ENCODE measurements around the gene UBXN1.
A peak's percentile ranks its signal among the peaks of the same experiment; 100 is the strongest.

Gene UBXN1

DNA sequence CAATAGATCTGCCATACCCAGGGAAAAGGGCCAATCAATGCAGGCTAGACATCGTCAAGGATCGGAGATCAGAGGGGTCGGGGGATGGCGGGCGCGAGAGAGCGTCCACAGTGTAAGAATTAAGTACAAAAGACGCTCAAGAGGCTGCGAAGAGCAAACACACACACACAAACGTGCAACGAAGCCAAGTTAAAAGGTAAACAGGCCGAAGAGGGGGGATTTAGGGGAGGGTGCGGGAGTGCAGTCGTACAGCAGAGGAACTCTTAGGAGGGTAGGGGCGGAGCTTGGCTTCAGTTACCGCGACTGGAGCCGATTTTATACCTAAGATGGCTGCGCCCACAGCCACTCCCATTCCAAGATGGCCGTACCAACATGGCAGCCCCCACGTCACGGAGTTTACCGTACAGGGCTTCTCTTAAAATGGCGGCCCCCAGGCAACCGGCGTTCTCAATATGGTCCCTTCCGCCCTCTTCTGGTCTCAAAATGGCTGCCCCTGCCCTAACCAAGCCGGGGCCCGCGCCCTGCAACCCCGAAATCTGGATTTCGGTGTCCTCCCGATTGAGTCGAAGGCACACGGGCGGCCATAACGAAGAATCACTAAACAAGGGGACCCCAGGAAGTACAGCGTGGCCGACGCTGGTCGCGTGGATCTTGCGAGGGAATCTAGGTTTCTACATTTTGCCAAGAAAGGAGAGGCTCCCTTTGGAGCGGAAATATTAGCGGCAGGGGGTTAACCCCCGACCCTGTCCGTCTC is 30.6 kb upstream of the UBXN1 start:
- H3K4me3 ChIP-seq (ENCODE audit: low read length), result peak overlapping the region; percentile 72
- TF ChIP-seq, protein P1, sequence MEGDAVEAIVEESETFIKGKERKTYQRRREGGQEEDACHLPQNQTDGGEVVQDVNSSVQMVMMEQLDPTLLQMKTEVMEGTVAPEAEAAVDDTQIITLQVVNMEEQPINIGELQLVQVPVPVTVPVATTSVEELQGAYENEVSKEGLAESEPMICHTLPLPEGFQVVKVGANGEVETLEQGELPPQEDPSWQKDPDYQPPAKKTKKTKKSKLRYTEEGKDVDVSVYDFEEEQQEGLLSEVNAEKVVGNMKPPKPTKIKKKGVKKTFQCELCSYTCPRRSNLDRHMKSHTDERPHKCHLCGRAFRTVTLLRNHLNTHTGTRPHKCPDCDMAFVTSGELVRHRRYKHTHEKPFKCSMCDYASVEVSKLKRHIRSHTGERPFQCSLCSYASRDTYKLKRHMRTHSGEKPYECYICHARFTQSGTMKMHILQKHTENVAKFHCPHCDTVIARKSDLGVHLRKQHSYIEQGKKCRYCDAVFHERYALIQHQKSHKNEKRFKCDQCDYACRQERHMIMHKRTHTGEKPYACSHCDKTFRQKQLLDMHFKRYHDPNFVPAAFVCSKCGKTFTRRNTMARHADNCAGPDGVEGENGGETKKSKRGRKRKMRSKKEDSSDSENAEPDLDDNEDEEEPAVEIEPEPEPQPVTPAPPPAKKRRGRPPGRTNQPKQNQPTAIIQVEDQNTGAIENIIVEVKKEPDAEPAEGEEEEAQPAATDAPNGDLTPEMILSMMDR (IDR thresholded peaks at IDR 0.05; ENCODE audit: insufficient read depth, low read depth, low read length, missing control alignments), result peak; percentile 7

DNA sequence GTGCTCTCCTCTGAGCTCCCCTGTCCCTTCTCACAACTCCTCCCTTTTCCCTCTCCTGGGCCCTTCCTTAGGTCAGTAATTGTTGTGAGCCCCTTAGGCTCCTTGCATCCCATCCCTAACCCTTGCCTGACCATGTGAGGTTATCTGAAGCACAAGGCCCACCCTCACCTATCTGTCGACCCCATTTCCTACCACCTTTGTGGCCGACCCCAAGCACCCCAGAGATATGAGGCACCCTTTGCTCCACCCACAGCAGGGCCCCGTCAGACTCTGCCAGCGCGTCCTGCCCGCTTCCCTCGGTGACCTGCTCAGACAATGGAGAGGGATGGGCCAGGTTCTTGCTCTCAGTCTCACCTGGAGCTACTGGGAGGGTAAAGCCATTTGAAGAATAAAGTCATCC is 29.9 kb upstream of the UBXN1 start:
- TF ChIP-seq, protein P1 (IDR thresholded peaks at IDR 0.05; ENCODE audit: insufficient read depth, low read depth, low read length, missing control alignments), result no peak
- H3K4me3 ChIP-seq (ENCODE audit: low read length), result peak overlapping the region; percentile 72
- peak; percentile 48 for DNase-seq (ENCODE audit: low read depth)

More for the DNA sequence above, 30.6 kb upstream of the UBXN1 start:
- DNase-seq (ENCODE audit: low read depth), result peak; percentile 98

DNA sequence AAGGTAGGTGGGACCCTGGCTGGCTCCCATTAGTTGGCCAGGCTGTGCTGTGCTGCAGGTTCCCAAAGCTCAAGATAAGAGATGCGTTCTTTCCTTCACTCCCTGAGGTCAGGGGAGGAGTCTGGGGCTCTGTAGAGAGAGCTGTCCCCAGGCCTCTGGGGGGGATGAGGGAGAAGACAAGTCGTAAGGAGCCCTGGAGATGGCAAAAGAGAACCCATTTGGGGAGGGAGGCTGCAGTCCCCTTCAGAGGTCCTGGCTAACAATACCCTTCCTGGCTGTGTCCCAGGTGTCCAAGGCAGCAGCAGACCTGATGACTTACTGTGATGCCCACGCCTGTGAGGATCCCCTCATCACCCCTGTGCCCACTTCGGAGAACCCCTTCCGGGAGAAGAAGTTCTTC is 29.5 kb upstream of the UBXN1 start:
- no peak for DNase-seq (ENCODE audit: low read depth)
- peak overlapping the region; percentile 72 for H3K4me3 ChIP-seq (ENCODE audit: low read length)
- TF ChIP-seq, protein P1 (IDR thresholded peaks at IDR 0.05; ENCODE audit: insufficient read depth, low read depth, low read length, missing control alignments), result no peak

DNA sequence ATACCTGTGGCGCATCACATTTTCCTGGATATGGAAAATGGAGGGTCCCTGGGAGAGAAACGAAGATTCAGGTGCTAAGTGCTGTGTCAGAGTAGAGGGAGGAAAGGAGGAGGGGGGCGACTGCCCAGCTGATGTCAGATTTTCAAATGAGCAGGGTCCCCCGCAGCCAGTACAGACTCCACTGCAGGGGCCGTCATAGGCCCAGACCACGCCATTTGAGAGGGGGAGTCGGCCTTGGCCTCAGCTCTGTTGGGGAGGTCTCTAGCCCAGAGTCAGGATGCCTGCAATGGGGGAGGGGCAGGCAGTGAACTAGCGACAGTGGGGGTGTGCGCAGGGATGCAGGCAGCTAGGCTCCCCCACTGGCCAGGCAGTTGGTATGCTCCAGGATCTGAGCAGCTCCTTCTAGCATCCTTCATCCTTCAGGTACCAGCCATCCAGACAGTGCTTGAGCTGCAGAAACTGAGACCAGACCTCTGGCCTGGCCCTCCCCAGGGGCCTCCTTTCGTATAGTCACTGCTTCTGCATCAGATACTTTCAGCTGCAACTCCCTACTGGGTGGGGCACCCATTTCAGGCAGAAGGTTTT is 28.5 kb upstream of the UBXN1 start, which contains the start of the genes BSCL2 and GNG3:
BSCL2 (minus strand) TSS at position 148 of the 585 bp plus-strand sequence. CDS start 229 bp downstream, outside the sequence.
GNG3 (plus strand) TSS at position 400 of the 585 bp plus-strand sequence. CDS start 620 bp downstream, outside the sequence.
- peak within 1 kb of the TSS; percentile 77 for H3K4me3 ChIP-seq (ENCODE audit: low read length)
- TF ChIP-seq, protein P1 (IDR thresholded peaks at IDR 0.05; ENCODE audit: insufficient read depth, low read depth, low read length, missing control alignments), result no peak
- DNase-seq (ENCODE audit: low read depth), result no peak

DNA sequence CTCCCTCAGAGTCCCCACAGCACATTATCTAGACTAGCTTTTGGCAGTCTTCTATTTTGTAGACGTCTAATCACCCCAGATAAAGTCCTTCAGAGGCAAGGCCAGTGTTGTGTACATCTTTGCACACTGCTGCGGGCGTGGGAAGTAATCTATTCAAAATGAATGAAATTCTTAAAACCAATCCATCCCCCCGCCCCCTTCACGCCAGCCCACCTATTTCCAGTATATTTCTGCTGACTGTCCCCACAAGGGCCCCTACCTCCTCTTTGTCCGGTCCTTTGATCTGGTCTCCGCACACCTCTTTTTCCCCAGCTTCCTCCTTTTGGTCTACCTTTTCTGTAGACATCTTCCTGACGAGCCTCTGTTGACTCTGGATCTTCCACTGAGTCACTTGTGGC is 28.0 kb upstream of the UBXN1 start:
- no peak overlapping the region for H3K4me3 ChIP-seq (ENCODE audit: low read length)
- DNase-seq (ENCODE audit: low read depth), result no peak

DNA sequence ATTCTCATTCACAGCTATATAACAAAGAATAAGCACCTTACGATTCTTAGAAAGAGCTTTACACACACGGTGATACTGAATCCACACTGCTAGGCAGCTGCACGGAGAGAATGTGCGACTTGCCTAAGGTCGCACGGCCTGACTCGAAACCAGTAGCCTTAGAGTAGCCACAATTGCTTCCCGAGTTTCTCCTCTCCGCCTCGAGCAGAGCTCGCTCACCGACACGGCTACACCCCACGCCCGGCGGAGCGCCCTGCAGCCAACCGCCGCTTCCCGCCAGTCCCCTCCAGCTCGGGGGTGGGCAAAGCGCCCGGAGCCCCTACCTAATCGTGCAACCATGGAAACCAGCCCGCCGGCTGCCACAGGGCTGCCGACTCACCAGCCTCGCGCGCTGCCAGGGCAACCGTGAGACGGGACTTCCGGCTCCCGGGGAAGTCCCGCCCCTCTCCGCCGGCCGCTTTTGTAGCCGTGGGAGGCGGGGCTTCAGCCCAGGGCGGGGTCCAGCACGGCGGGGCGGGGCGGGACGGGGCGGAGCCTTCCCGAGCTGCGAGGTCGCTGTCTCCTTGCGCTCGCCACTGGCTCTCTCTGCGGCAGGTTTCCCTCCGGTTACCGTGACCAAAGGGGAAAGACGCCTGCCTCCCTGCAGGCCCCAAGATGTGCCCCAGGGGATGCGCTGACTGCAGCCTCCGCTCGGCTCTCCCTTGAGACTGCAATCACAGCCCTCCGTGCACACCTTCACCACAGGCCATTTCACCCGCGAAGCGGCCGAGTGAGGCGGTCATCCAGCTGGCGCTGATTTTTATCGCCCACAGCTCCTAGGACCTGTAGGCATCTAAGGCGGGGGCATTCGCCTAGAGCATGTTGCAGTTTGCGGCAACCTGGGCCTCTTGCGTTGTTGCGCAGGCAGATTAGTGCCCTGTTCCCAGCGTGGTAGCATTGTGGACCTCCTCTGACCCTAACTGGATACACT is 27.3 kb upstream of the UBXN1 start:
- TF ChIP-seq, protein P1 (IDR thresholded peaks at IDR 0.05; ENCODE audit: insufficient read depth, low read depth, low read length, missing control alignments), result no peak
- DNase-seq (ENCODE audit: low read depth), result peak; percentile 95
- peak overlapping the region; percentile 77 for H3K4me3 ChIP-seq (ENCODE audit: low read length)

More for the DNA sequence above, 28.0 kb upstream of the UBXN1 start:
- TF ChIP-seq, protein P1 (IDR thresholded peaks at IDR 0.05; ENCODE audit: insufficient read depth, low read depth, low read length, missing control alignments), result no peak

Measured in epithelial cell of esophagus (primary cell).